A673 (cell line): ENCODE results near the gene KAT7. TPM values are rescaled to one million over a fixed set of nuclear protein-coding genes. Genes with fewer than 3 reads are reported as not detected.

Experiments
- BruUV-seq: library from RNA; stranded (reverse); fragments of 400-500 nt; replicated peaks from 2 replicates; lab custom pipeline; 2021; lab: Mats Ljungman, UMichigan
- CTCF ChIA-PET: fragments of 300-600 bp; sonication (Branson Sonifier 250); formaldehyde crosslinking; loops from one replicate; lab custom pipeline; 2022; ENCODE audit warnings: antibody characterized with exemption; lab: Charles Lee
- POLR2A ChIA-PET: fragments of 300-600 bp; sonication (Branson Sonifier 250); formaldehyde crosslinking; loops from one replicate; lab custom pipeline; 2022; ENCODE audit warnings: antibody characterized with exemption; ENCODE audit not compliant: low non-redundant PET; lab: Charles Lee
- DNase-seq: peaks from one replicate; pipeline ENCODE4 v3.0.0-alpha.2; 2015; ENCODE audit warnings: low spot score
- H3K27ac ChIP-seq: fragments of 200-600 bp; sonication (generic); 2 replicates; pipeline ENCODE4 v1.5.1; 2016; ENCODE audit warnings: mixed run types, low read depth, mild to moderate bottlenecking, mixed read lengths, antibody characterized with exemption, low read length; ENCODE audit not compliant: poor library complexity, severe bottlenecking
- H3K27me3 ChIP-seq: fragments of 200-600 bp; sonication (generic); replicated peaks from 2 replicates; pipeline ENCODE4 v1.6.1; 2017; ENCODE audit warnings: mixed run types, low read depth, mild to moderate bottlenecking, mixed read lengths, antibody characterized with exemption, low read length; ENCODE audit not compliant: insufficient read depth, poor library complexity
- H3K36me3 ChIP-seq: fragments of 200-600 bp; sonication (generic); 2 replicates; pipeline ENCODE4 v1.6.1; 2016; ENCODE audit warnings: mixed run types, mild to moderate bottlenecking, mixed read lengths, antibody characterized with exemption, low read length; ENCODE audit not compliant: insufficient read depth, poor library complexity, severe bottlenecking
- H3K4me1 ChIP-seq: fragments of 200-600 bp; sonication (generic); 2 replicates; pipeline ENCODE4 v1.6.1; 2017; ENCODE audit warnings: mixed run types, mild to moderate bottlenecking, mixed read lengths, antibody characterized with exemption, low read length; ENCODE audit not compliant: insufficient read depth, poor library complexity, severe bottlenecking
- H3K4me3 ChIP-seq: fragments of 200-600 bp; sonication (generic); 2 replicates; pipeline ENCODE4 v1.5.1; 2016; ENCODE audit warnings: low read depth, mixed run types, mild to moderate bottlenecking, mixed read lengths, low read length; ENCODE audit not compliant: poor library complexity, severe bottlenecking
- H3K9me3 ChIP-seq: fragments of 200-600 bp; sonication (generic); 2 replicates; pipeline ENCODE4 v1.6.1; 2016; ENCODE audit warnings: mixed run types, low read depth, mild to moderate bottlenecking, mixed read lengths, antibody characterized with exemption, low read length; ENCODE audit not compliant: poor library complexity, severe bottlenecking
- CTCF ChIP-seq: fragments of 300-800, 200-600 bp; sonication (generic); conservative IDR thresholded peaks from 2 replicates; pipeline ENCODE4 v1.5.1; 2017; ENCODE audit warnings: low read depth, mild to moderate bottlenecking, antibody characterized with exemption, low read length, moderate library complexity, mixed read lengths
- EZH2 ChIP-seq: fragments of 200-600 bp; sonication (generic); IDR thresholded peaks from 2 replicates; pipeline ENCODE4 v1.6.1; 2017; ENCODE audit warnings: borderline replicate concordance, low read depth, mild to moderate bottlenecking, mixed read lengths, antibody characterized with exemption, low read length; ENCODE audit not compliant: poor library complexity, severe bottlenecking
- intact Hi-C: fragments of 100-400 bp; cut with micrococcal nuclease; formaldehyde crosslinking; loops from one replicate; pipeline ENCODE4 v1.10.0; 2022; ENCODE audit not compliant: unreplicated experiment
- total RNA-seq: library from RNA; stranded (reverse); gene quantifications from 2 replicates; pipeline ENCODE4 v1.2.3, GENCODE V29; 2021

The KAT7 gene
- total RNA-seq, 1 experiment from 2014 or later, result 94.0 TPM

GRCh38 chr17:49872754-49873377, 84.4 kb downstream of the KAT7 start:
- Histone ChIP-seq H3K9me3 (no peaks in the 10 kb centered on the region), H3K27me3 (peaks cover 4% of the 10 kb centered on the region), H3K4me3 (no peak overlapping the region), H3K36me3 (no peaks in the 10 kb centered on the region), H3K4me1 (no peaks in the 10 kb centered on the region), H3K27ac (no peak overlapping the region)
- no peak for TF ChIP-seq EZH2
- no peak for TF ChIP-seq CTCF
- no peak for DNase-seq
- intact Hi-C loops, result no loop called here
- ChIA-PET CTCF (interaction anchor here (0.6 kb wide), 2 partner anchors 11 to 229 kb away, joined by 4 to 7 read pairs; no protein-coding TSS in a partner anchor), POLR2A (interaction anchor here (0.5 kb wide), 1 partner anchor 135 kb away, joined by 3 read pairs; no protein-coding TSS in a partner anchor)
- BruUV-seq, result no TSS peak

- Histone ChIP-seq H3K4me3 (no peak overlapping the region), H3K4me1 (no peaks in the 10 kb centered on the region), H3K36me3 (no peaks in the 10 kb centered on the region), H3K27me3 (peaks cover 4% of the 10 kb centered on the region), H3K9me3 (no peaks in the 10 kb centered on the region), H3K27ac (no peak overlapping the region)
- TF ChIP-seq EZH2, result no peak
- TF ChIP-seq CTCF, result no peak
- no TSS peak for BruUV-seq
- no peak for DNase-seq
- POLR2A ChIA-PET, result interaction anchor here (0.5 kb wide), 1 partner anchor 134 kb away, joined by 3 read pairs; no protein-coding TSS in a partner anchor
- intact Hi-C loops, result no loop called here
- CTCF ChIA-PET, result interaction anchor here (0.6 to 1.1 kb wide), 2 partner anchors 12 to 229 kb away, joined by 4 to 7 read pairs; no protein-coding TSS in a partner anchor
These were observed 85.0 kb downstream of the KAT7 start for GRCh38 chr17:49873466-49873865.

- no peaks in the 10 kb centered on the region for H3K36me3 ChIP-seq
- DNase-seq, result no peak
- ChIA-PET POLR2A (no interaction called here), CTCF (interaction anchor here (1.1 kb wide), 1 partner anchor 12 kb away, joined by 7 read pairs; no protein-coding TSS in a partner anchor)
- H3K4me1 ChIP-seq, result no peaks in the 10 kb centered on the region
- H3K27me3 ChIP-seq, result peaks cover 4% of the 10 kb centered on the region
- no peak overlapping the region for H3K4me3 ChIP-seq
- TF ChIP-seq EZH2 (no peak), CTCF (no peak)
- H3K27ac ChIP-seq, result no peak overlapping the region
- no peaks in the 10 kb centered on the region for H3K9me3 ChIP-seq
- intact Hi-C loops, result no loop called here
- BruUV-seq, result no TSS peak
These were observed 85.4 kb downstream of the KAT7 start for GRCh38 chr17:49873926-49874325.
